GM12878 (cell line): Measurements from ENCODE around the gene AP3B2. TPM values are rescaled to one million over a fixed set of nuclear protein-coding genes. Genes with fewer than 3 reads are reported as not detected.

Experiments
- ATAC-seq: fragments of 200-7000 bp; cut with Tn5 transposase; 3 replicates; pipeline ENCODE4 v1.9.1; 2020; ENCODE audit warnings: mild to moderate bottlenecking, moderate library complexity
- BruUV-seq: library from RNA; stranded (reverse); fragments of 400-500 nt; replicated peaks from 2 replicates; lab custom pipeline; 2021; lab: Mats Ljungman, UMichigan
- CTCF ChIA-PET: fragments of 300-600 bp; sonication (Branson Sonifier 250); formaldehyde crosslinking; extraction: SDS; loops from one replicate; lab custom pipeline; 2021; ENCODE audit warnings: inconsistent platforms; lab: Yijun Ruan, JAX
- POLR2A ChIA-PET: fragments of 350-600 bp; formaldehyde crosslinking; extraction: SDS; loops from one replicate; lab custom pipeline; 2021; ENCODE audit warnings: inconsistent platforms; lab: Charles Lee
- RAD21 ChIA-PET: fragments of 300-600 bp; sonication (Branson Sonifier 250); formaldehyde crosslinking; loops from one replicate; lab custom pipeline; 2023; ENCODE audit warnings: antibody characterized with exemption; ENCODE audit not compliant: unreplicated experiment; lab: Charles Lee
- SMC1A ChIA-PET: fragments of 300-600 bp; sonication (Branson Sonifier 250); formaldehyde crosslinking; loops from one replicate; lab custom pipeline; 2023; ENCODE audit not compliant: unreplicated experiment, uncharacterized antibody; lab: Charles Lee
- DNase-seq: peaks from one replicate; pipeline ENCODE4 v3.0.0-alpha.2; 2011; ENCODE audit warnings: low read depth, low spot score
- FAIRE-seq: peaks from 3 replicates; lab custom pipeline; 2011; peaks lifted over from hg19 to GRCh38; lab: Jason Lieb, UNC
- H2AFZ ChIP-seq: 2 replicates; pipeline ENCODE4 v1.6.0; 2011; ENCODE audit warnings: low read depth, low read length, control low read depth; ENCODE audit not compliant: control insufficient read depth
- H3K27ac ChIP-seq: 2 replicates; pipeline ENCODE4 v1.5.1; 2011; ENCODE audit warnings: control low read depth; ENCODE audit not compliant: control insufficient read depth, insufficient read depth
- H3K27me3 ChIP-seq, 2 experiments: replicated peaks in 1 of 2; 2 replicates each; pipeline versions ENCODE4 v1.6.0 to v1.6.1; 2011; ENCODE audit warnings: low read length in 1 of 2; ENCODE audit not compliant: control insufficient read depth in 2 of 2, insufficient read depth in 2 of 2
- H3K36me3 ChIP-seq, 2 experiments: 2 replicates each; pipeline ENCODE4 v1.5.1; 2011; ENCODE audit warnings: low read length in 1 of 2; ENCODE audit not compliant: control insufficient read depth in 2 of 2, insufficient read depth in 2 of 2
- H3K4me1 ChIP-seq: 2 replicates; pipeline ENCODE4 v1.6.1; 2011; ENCODE audit warnings: mild to moderate bottlenecking, low read length, moderate library complexity, mixed read lengths; ENCODE audit not compliant: control insufficient read depth, insufficient read depth
- H3K4me2 ChIP-seq: 2 replicates; pipeline ENCODE4 v1.6.0; 2011; ENCODE audit warnings: control low read depth; ENCODE audit not compliant: control insufficient read depth, insufficient read depth
- H3K4me3 ChIP-seq: fragments of 200-600 bp; sonication (generic); 2 replicates; pipeline ENCODE4 v1.5.1; 2016
- H3K79me2 ChIP-seq: 2 replicates; pipeline ENCODE4 v1.6.0; 2011; ENCODE audit warnings: low read length; ENCODE audit not compliant: control insufficient read depth, insufficient read depth
- H3K9ac ChIP-seq: 2 replicates; pipeline ENCODE4 v1.8.0; 2011; ENCODE audit warnings: low read length, control low read depth, mixed read lengths; ENCODE audit not compliant: control insufficient read depth, insufficient read depth
- H3K9me3 ChIP-seq: replicated peaks from 3 replicates; pipeline ENCODE4 v1.5.1; 2011; ENCODE audit warnings: mild to moderate bottlenecking, low read length; ENCODE audit not compliant: control insufficient read depth, insufficient read depth
- H4K20me1 ChIP-seq: 2 replicates; pipeline ENCODE4 v1.6.0; 2011; ENCODE audit not compliant: control insufficient read depth, insufficient read depth
- BHLHE40 ChIP-seq, 2 experiments: fragments of 450-650 bp in 1 of 2; IDR thresholded peaks; 2 replicates each; pipeline ENCODE4 v1.6.1; 2011 to 2017; ENCODE audit warnings: low read depth in 2 of 2, borderline replicate concordance in 1 of 2, improper control_type of control experiment in 1 of 2, low read length in 1 of 2, mild to moderate bottlenecking in 1 of 2
- EGR1 ChIP-seq, 2 experiments: IDR thresholded peaks; 1 replicate in 1 of 2; 2 replicates in 1 of 2; pipeline ENCODE4 v1.6.1; 2011 to 2012; ENCODE audit warnings: low read depth in 2 of 2, low read length in 2 of 2, borderline replicate concordance in 1 of 2, mild to moderate bottlenecking in 1 of 2, moderate library complexity in 1 of 2
- GABPA ChIP-seq: IDR thresholded peaks from 2 replicates; pipeline ENCODE4 v1.6.1; 2014; ENCODE audit warnings: antibody characterized with exemption, low read depth, mild to moderate bottlenecking, inconsistent platforms
- IRF4 ChIP-seq: IDR thresholded peaks from 2 replicates; pipeline ENCODE4 v1.6.1; 2011; ENCODE audit warnings: low read depth, low read length
- JUNB ChIP-seq: IDR thresholded peaks from 2 replicates; pipeline ENCODE4 v1.6.1; 2016; ENCODE audit warnings: antibody characterized with exemption, mild to moderate bottlenecking
- MTA2 ChIP-seq: fragments of 450-650 bp; IDR thresholded peaks from 2 replicates; pipeline ENCODE4 v1.6.1; 2016; ENCODE audit warnings: low read depth, mild to moderate bottlenecking, moderate library complexity
- NFIC ChIP-seq: IDR thresholded peaks from 2 replicates; pipeline ENCODE4 v1.6.1; 2012; ENCODE audit warnings: low read depth, mild to moderate bottlenecking, inconsistent platforms, low read length, moderate library complexity
- RBBP5 ChIP-seq: fragments of 200-600 bp; sonication (generic); conservative IDR thresholded peaks from 2 replicates; pipeline ENCODE4 v1.6.1; 2016
- RFX5 ChIP-seq: IDR thresholded peaks from 2 replicates; pipeline ENCODE4 v1.6.1; 2011; ENCODE audit warnings: low read depth, low read length, improper control_type of control experiment
- TCF7 ChIP-seq: IDR thresholded peaks from 2 replicates; pipeline ENCODE4 v1.6.1; 2014; ENCODE audit warnings: antibody characterized with exemption, borderline replicate concordance
- WRNIP1 ChIP-seq: IDR thresholded peaks from 2 replicates; pipeline ENCODE4 v1.6.1; 2011; ENCODE audit warnings: low read depth, low read length, improper control_type of control experiment, borderline replicate concordance
- ZNF274 ChIP-seq: IDR thresholded peaks from one replicate; pipeline ENCODE4 v1.8.0; 2011; ENCODE audit not compliant: insufficient read length, insufficient read depth
- ZZZ3 ChIP-seq: IDR thresholded peaks from 2 replicates; pipeline ENCODE4 v1.6.1; 2011; ENCODE audit warnings: low read depth; ENCODE audit not compliant: control insufficient read depth, insufficient read length
- WGBS: methylation state at CpG from one replicate; pipeline ENCODE4 v1.1.6; 2016; ENCODE audit warnings: low lambda C conversion rate; ENCODE audit not compliant: insufficient replicate concordance, insufficient coverage; ENCODE audit errors: missing lambda C conversion rate; 5-methylcytosine and 5-hydroxymethylcytosine counted together
- in situ Hi-C: fragments of 300-500 bp; cut with MboI; formaldehyde crosslinking; loops from 9 replicates; pipeline ENCODE4 v1.14.3; 2018; ENCODE audit warnings: mixed read lengths
- intact Hi-C: fragments of 100-400 bp; cut with micrococcal nuclease; formaldehyde crosslinking; loops from one replicate; pipeline ENCODE4 v1.14.2; 2022; ENCODE audit not compliant: unreplicated experiment
- polyA plus RNA-seq, 11 experiments: library from polyadenylated mRNA; depleted of rRNA in 4 of 11; unstranded in 6 of 11; stranded (reverse) in 5 of 11; fragments of >200 nt; fragmentation: Nextera tagmentation in 4 of 11; fragmentation: Illumina TruSeq in 1 of 11; extraction: Ambion mirVana in 4 of 11; extraction: Trizol in 1 of 11; gene quantifications; 1 replicate in 1 of 11; 2 replicates in 10 of 11; pipeline versions ENCODE4 v1.2.1 to v1.2.3, GENCODE V29; 2011 to 2016; ENCODE audit warnings: inconsistent platforms in 2 of 11, missing spikeins in 2 of 11, low read depth in 1 of 11
- total RNA-seq, 4 experiments: library from RNA; depleted of rRNA in 3 of 4; stranded (reverse); fragments of >200 nt in 3 of 4; fragmentation: Illumina TruSeq in 1 of 4; extraction: Trizol in 1 of 4; gene quantifications; 2 replicates each; pipeline versions ENCODE4 v1.2.1 to v1.2.3, GENCODE V29; 2013 to 2021
- TF ChIP-seq, protein P1 (sequence below): fragments of 450-650 bp; IDR thresholded peaks from 2 replicates; pipeline ENCODE4 v1.6.1; 2014; ENCODE audit warnings: mild to moderate bottlenecking
- TF ChIP-seq, protein P2 (sequence below): IDR thresholded peaks from 2 replicates; pipeline ENCODE4 v1.6.1; 2012; ENCODE audit warnings: low read length, inconsistent platforms
- TF ChIP-seq, protein P3 (sequence below): fragments of 450-650 bp; IDR thresholded peaks from 2 replicates; pipeline ENCODE4 v1.6.1; 2018; ENCODE audit warnings: mild to moderate bottlenecking, low read depth, moderate library complexity; ENCODE audit not compliant: partially characterized antibody
- TF ChIP-seq, protein P4 (sequence below): fragments of 450-650 bp; IDR thresholded peaks from 2 replicates; pipeline ENCODE4 v1.6.1; 2017; ENCODE audit warnings: antibody characterized with exemption, mild to moderate bottlenecking, moderate library complexity

Gene AP3B2
- total and polyA plus RNA-seq, 10 of the 15 experiments (the other 5 are each of a cell fraction or from before 2014, with no cell fraction given): not detected

DNA sequence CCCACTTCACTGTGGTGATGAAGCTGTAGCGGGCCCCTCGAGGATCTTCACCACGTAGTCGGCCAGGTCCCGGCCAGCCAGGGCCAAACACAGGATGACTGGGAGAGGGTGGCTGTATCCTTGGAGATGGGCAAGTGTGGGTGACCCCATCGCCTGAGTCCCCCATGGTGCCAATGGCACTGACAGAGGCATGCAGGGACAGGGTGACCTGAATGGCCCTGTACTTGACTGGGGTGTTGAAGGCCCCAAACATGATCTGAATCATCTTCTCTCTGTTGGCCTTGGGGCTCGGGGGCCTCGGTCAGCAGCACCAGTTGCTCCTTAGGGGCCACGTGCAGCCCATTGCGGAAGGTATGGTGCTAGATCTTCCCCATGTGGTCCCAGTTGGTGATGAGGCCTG lies 17.1 kb upstream of the AP3B2 start:
- ChIA-PET CTCF (no interaction called here), SMC1A (no interaction called here), POLR2A (no interaction called here), RAD21 (no interaction called here)
- WGBS: 88% methylated on average over 10 of the region's 10 CpGs
- Histone ChIP-seq H4K20me1 (no peaks in the 10 kb centered on the region), H3K36me3 (no peaks in the 10 kb centered on the region), H2AFZ (no peak overlapping the region), H3K27ac (no peak overlapping the region), H3K9me3 (no peaks in the 10 kb centered on the region), H3K4me3 (no peak overlapping the region), H3K4me2 (no peak overlapping the region), H3K27me3 (no peaks in the 10 kb centered on the region), H3K9ac (no peak overlapping the region), H3K79me2 (no peaks in the 10 kb centered on the region), H3K4me1 (no peaks in the 10 kb centered on the region)
- intact Hi-C loops: no loop called here
- no TSS peak for BruUV-seq
- DNase-seq (no peak), FAIRE-seq (no peak), ATAC-seq (no peak)
- in situ Hi-C loops: no loop called here
- TF ChIP-seq IRF4: no peak
- TF ChIP-seq, protein P1, sequence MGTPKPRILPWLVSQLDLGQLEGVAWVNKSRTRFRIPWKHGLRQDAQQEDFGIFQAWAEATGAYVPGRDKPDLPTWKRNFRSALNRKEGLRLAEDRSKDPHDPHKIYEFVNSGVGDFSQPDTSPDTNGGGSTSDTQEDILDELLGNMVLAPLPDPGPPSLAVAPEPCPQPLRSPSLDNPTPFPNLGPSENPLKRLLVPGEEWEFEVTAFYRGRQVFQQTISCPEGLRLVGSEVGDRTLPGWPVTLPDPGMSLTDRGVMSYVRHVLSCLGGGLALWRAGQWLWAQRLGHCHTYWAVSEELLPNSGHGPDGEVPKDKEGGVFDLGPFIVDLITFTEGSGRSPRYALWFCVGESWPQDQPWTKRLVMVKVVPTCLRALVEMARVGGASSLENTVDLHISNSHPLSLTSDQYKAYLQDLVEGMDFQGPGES: no peak
- TF ChIP-seq MTA2: no peak
- no peak for TF ChIP-seq JUNB
- no peak for TF ChIP-seq RBBP5
- TF ChIP-seq, protein P2, sequence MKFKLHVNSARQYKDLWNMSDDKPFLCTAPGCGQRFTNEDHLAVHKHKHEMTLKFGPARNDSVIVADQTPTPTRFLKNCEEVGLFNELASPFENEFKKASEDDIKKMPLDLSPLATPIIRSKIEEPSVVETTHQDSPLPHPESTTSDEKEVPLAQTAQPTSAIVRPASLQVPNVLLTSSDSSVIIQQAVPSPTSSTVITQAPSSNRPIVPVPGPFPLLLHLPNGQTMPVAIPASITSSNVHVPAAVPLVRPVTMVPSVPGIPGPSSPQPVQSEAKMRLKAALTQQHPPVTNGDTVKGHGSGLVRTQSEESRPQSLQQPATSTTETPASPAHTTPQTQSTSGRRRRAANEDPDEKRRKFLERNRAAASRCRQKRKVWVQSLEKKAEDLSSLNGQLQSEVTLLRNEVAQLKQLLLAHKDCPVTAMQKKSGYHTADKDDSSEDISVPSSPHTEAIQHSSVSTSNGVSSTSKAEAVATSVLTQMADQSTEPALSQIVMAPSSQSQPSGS: no peak
- TF ChIP-seq, protein P3, sequence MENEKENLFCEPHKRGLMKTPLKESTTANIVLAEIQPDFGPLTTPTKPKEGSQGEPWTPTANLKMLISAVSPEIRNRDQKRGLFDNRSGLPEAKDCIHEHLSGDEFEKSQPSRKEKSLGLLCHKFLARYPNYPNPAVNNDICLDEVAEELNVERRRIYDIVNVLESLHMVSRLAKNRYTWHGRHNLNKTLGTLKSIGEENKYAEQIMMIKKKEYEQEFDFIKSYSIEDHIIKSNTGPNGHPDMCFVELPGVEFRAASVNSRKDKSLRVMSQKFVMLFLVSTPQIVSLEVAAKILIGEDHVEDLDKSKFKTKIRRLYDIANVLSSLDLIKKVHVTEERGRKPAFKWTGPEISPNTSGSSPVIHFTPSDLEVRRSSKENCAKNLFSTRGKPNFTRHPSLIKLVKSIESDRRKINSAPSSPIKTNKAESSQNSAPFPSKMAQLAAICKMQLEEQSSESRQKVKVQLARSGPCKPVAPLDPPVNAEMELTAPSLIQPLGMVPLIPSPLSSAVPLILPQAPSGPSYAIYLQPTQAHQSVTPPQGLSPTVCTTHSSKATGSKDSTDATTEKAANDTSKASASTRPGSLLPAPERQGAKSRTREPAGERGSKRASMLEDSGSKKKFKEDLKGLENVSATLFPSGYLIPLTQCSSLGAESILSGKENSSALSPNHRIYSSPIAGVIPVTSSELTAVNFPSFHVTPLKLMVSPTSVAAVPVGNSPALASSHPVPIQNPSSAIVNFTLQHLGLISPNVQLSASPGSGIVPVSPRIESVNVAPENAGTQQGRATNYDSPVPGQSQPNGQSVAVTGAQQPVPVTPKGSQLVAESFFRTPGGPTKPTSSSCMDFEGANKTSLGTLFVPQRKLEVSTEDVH: no peak
- TF ChIP-seq EGR1 (IDR thresholded peaks at IDR 0.05; ENCODE audit: borderline replicate concordance in 1 of 2, low read depth in 2 of 2, low read length in 2 of 2): no peak
- no peak for TF ChIP-seq GABPA
- TF ChIP-seq, protein P4, sequence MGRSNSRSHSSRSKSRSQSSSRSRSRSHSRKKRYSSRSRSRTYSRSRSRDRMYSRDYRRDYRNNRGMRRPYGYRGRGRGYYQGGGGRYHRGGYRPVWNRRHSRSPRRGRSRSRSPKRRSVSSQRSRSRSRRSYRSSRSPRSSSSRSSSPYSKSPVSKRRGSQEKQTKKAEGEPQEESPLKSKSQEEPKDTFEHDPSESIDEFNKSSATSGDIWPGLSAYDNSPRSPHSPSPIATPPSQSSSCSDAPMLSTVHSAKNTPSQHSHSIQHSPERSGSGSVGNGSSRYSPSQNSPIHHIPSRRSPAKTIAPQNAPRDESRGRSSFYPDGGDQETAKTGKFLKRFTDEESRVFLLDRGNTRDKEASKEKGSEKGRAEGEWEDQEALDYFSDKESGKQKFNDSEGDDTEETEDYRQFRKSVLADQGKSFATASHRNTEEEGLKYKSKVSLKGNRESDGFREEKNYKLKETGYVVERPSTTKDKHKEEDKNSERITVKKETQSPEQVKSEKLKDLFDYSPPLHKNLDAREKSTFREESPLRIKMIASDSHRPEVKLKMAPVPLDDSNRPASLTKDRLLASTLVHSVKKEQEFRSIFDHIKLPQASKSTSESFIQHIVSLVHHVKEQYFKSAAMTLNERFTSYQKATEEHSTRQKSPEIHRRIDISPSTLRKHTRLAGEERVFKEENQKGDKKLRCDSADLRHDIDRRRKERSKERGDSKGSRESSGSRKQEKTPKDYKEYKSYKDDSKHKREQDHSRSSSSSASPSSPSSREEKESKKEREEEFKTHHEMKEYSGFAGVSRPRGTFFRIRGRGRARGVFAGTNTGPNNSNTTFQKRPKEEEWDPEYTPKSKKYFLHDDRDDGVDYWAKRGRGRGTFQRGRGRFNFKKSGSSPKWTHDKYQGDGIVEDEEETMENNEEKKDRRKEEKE: no peak
- no peak for TF ChIP-seq ZZZ3
- TF ChIP-seq TCF7: no peak
- no peak for TF ChIP-seq NFIC
- TF ChIP-seq BHLHE40 (IDR thresholded peaks at IDR 0.05; ENCODE audit: borderline replicate concordance in 1 of 2, low read depth in 2 of 2, low read length in 1 of 2): no peak
- TF ChIP-seq WRNIP1: no peak
- no peak for TF ChIP-seq RFX5
- no peak for TF ChIP-seq ZNF274
- TF ChIP-seq, all 136 proteins: peak for 0
